GM19468 (cell line): ENCODE data around the gene CBFB.

Experiments
- ATAC-seq: cut with Tn5 transposase; IDR thresholded peaks from one replicate; pipeline ENCODE4 v1.9.1; 2021; ENCODE audit warnings: mild to moderate bottlenecking, moderate library complexity, moderate number of reproducible peaks; ENCODE audit not compliant: unreplicated experiment; ENCODE audit errors: extremely low read depth

Gene CBFB

DNA sequence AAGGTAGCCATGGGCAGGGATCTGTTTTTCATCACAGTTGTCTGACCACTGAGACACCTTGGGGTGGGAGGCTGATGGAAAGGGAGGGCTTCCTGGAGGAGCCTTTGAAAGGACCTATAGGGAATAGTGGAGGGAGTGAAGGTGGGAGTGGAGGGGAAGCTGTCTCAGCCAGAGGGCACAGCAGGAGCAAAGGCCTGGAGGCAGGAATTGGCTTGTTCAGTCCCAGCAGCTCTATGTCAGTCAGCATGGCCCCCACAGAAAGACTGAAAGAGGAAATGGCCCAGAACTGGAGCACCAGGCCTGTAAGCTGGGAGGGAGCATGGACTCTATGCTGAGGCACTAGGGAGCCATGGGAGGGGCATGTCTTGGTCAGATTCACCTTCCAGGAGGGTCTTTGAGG is 12.8 kb upstream of the CBFB start:
- ATAC-seq, result no peak

DNA sequence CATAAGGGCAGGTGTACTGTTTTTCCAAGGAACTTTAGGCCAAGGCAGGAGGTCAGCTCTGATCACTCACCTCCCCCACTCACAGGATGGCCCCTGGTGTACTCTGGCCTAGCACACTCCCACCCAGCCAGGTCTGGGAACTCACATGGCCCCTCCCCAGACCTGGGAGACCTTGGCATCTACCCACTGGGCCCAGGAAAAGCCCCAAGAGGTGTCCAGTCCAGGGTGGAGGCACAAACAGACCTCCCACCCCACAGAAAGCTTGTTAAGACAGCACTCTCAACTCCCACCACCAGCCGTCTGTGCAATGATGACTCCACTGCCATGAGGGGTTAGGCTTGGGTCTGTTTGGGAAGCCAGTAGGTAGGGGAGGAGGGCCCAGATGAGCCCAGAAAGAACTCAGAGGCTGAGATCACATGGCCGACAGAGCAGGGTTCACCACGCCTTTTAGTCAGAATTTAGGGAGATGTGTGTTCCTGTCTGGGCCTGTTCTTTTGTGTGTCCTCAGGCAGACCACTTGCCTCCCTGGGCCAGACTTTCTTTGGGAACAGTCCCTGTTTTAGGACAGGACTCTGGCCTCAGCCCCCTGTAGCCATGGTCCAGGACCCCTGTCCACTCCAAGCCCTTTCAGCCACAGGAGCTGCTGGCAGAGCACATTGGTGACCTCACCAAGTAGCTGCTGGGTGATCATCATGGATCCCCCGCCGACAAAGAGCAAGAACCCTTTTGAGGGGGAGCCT is 12.1 kb upstream of the CBFB start:
- no peak for ATAC-seq

DNA sequence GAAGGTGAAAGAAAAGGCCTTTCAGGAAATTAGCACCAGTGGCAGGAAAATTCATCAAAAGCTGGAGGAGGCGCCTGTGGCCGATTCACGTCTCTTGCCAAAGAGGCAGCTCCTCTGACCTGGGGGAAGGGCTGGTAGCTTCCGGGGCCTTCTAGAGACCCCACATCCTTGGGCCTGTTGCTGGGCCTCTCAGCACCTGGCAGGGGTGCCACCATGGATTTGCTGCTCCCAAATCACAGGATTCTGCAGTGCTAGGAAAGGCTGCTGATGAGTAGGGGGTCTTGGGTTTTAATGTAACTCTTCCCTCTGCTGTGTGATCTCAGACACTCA is 11.6 kb upstream of the CBFB start:
- no peak for ATAC-seq

DNA sequence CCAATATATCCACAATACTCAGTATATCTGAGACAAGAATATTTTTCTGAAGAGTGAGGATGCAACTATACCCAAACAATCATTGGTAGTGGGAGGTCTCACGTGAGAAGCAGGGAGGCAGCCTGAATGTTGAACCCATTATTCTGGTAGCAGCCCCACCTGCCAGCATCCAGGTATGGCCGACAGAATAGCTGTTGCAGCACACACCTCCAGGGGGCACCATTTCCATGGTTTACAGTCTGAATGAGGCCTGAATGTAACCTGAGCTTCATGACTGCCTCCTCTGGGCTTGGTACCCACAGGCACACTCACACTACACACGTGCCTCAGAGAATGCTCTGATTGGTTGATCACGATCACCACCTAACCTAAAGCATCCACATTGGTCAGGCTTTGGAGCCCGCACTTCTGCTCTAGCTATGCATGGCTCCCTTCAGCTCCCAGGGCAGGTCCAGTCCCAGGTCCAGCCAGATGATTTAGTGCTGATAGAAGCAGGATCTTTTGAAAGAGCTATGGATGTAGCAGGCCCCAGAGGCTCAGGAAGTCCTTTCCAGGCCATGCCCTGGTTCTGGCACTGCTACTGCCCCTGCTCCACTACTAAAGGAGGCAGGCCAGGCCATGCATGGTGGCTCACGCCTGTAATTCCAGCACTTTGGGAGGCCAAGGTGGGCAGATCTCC is 11.0 kb upstream of the CBFB start:
- peak; percentile 98 for ATAC-seq

DNA sequence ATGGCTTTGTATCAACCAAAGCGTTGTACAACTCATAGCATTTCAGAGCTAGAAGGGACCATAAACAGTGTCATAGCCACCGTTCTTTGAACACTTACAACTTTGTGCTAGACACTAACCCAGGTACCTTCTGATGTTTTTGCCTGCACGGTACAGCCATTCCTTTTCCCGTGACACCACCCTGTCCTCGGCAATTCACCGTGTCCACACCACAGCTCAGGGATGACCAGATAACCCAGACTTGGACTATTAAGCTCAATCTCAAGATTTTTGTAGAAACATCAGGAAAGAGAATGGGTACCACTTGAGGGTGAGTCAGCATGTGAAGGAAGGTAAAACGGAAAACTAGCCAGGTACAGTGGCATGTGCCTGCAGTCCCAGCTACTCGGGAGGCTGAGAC is 9.8 kb upstream of the CBFB start:
- ATAC-seq, result no peak

DNA sequence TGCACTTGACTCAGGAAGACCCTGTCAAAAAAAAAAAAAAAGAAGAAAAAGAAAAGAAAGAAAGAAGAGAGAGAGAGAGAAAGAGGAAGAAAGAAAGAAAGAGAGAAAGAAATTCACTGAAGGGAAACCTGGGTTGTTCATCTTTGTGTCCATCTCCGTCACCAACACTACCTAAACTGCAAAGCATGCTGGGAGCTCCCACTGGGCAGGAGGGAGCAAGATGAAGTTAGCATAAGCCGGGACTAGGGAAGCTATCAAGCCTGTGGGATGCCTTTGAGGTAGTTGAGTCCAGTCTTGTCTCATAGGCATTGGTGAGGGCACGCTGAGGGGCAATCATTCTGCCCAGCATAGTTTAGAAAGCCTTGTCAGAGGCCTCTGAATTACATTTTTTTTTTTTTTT is 7.6 kb upstream of the CBFB start:
- ATAC-seq, result no peak

DNA sequence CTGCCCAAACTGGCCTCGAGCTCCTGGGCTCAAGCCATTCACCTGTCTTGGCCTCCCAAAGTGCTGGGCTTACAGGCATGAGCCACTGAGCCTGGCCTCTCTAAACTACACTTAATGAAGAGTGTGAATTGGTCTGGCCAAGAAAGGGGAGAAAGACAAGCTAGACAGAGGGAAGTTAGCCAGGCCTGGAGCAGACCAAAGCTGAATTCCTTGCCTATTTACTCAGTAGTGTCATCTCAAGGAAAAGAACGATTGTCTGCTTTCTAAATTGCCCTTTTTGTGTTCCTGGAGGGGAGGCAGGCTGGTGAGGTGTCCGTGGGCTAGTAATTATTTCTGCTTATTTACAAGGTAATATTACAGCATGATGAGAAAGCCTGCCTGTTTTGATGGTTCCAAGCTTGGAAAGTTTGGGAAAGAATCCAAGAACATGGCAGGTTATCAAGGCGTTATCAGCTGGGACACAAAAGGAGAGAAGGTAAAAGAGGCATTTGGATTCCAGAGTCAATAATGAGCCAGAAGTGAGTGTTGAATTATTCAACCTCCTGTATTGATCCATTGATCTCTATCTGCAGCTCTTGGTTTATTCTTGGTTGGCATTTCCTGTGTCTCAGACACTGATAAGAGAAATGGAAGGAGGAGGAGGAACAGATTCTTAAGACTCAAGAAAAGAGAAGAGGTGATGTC is 6.3 kb upstream of the CBFB start:
- no peak for ATAC-seq

DNA sequence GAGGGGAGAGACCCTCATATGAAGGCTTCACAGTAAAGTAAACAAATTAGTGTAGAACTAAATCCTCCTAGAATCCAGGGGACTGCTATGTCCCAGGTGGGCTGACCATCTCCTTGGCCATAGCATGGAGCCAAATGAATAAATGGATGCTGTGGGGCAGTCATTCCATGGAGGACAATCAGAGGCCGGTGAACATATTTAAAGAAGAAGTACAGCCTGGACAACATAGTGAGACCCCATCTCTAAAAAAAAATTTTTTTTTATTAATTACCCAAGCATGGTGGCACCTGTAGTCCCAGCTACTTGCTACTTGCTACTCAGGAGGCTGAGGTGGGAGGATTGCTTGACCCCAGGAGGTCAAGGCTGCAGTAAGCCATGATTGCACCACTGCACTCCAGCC is 5.3 kb upstream of the CBFB start:
- no peak for ATAC-seq

DNA sequence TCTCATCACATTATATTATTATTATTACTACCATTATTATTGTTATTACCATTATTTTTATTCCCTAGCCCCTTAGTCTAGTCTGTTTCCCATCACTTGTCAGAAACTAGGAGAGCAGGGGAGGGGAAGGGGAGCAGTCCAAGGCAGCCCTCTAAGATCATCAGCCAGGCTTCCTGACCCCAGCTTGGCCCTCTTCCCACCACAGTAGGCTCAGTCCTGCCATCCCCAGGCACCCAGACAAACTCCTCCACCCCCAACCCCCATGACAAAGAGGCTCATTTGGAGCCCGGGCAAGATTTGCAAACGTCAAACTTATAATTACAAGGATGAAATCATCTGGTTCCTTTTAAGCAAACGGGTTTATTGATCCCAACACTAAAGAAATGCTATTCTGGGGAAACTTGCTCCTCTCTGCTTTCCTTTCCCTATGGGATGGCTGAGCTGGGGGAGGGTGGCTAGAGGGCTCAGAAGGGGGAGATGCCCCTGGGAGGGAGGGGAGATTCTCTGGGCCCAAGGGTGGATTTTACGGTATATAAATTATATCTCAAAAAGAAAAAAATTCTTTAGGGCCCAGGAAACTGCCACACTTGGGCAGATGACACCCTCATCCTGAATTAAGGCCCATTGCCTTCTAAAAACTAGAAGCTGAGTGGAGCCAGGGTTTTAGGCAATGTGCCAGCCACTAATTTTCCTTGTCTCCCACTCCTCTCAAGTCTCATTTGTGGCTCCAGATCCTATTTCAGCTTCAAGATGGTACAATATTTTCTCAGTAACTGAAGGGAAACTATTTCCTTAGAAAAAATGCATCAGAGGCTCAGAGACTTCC is 4.4 kb upstream of the CBFB start:
- ATAC-seq, result no peak

DNA sequence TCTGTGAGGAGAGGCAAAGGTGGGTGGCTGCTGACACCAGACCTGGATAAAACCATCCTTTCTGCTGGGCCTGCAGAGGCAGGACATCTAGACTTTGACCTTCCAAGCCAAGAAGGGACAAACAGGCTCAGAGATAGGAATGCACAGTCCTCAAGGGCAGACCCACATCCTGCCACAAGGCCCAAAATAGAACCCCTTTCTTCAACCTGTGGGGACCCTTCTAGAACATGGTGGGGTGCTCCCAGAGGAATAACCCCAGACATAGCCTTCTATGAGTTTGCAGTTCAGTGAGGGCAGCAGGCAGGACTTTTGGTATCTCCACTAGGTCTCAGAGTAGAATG is 3.8 kb upstream of the CBFB start:
- ATAC-seq, result no peak

DNA sequence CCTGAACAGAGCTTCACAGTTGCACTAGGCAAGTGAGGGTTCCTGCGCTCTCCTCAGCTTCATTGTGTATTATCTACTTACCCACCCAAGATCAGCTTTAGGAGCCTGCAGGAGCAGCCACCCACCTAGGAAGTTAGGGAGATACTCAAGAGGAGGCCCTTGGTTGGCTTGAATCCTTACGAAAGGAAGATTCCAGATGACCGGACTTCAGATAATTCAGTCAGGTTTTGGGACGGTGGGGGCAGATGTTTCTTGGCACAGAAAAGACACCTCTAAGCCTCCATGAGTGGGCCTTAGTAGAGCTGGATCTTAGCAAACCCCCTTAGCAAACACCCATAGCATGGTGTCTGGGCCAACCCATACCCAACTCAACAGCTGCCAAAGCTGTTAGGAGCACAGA is 2.4 kb upstream of the CBFB start:
- no peak for ATAC-seq

DNA sequence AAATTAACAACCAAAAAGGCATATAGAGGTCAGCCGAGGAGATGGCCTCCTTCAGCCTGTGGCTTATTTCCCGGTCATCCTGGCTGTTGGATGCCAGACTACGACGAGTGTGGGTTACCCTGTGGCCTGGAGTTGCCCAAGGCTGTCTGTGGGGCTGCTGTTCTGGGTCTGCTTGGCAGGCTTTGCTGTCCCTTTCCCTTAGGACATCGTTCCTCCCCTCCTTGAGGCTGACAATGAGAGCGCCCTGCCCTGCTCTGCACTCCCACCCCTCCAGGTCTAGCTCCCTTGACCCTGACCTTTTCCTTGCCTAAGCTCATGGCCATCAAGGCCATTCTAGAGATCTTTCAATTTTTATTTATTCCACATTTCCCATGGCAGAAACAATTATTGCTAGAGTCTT is 1.9 kb upstream of the CBFB start:
- no peak for ATAC-seq

DNA sequence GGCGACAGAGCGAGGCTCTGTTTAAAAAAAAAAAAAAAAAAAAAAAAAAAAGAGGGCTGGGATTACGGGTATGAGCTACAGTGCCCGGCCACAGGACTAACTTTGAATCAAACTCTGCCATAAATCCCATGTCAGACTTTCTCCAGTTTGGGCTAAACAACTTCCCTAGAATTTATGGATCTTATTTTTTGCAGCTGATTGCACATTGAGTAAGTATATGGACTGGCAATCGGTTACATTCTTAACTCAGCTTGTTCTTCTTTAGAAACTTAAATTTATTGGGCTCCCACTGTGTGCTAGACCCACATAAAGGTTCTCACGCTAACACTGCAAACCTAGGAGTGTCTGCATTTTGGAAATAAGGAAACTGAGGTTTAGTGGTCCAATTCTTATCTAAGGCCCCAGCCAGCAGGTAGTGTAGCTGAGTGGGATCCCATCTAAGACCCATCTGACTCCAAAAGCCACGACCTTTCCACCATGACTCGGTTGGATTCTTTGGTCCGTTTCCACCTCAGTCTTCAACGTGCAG is 718 bp upstream of the CBFB start:
- no peak for ATAC-seq

DNA sequence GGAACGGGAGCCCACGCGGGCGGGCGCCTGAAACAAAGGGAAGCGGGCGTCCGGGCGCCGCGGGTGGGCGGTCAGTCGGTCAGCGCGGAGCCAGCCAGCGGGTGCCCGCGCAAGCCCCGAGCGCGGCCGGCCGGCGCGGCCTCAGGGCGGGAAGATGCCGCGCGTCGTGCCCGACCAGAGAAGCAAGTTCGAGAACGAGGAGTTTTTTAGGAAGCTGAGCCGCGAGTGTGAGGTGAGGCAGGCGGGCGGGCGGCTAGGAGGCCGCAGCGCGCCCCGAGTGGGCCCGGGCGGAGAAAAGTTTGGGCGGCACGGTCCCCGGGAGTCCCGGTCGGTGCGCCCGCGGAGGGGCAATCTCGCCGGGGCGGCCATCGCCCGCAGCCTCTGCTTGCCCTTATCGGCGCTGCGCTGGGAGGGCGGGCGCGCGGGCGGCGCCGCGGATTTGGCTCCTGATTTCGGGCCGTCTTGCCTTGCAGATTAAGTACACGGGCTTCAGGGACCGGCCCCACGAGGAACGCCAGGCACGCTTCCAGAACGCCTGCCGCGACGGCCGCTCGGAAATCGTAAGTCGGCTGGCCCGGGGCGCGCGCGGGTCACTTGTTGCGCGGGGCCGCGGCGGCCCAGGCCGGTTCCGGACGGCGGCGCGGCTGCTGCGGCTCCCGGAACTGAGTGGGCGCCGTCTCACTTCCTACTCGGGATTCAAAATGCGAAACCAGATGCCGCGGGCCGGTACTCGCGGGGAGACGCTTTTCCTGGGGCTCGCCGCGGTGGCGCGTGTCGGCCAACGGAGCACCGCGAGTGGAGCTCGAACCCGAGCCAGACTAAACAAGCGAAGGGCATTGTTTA is 526 bp downstream of the CBFB start:
- peak; percentile 8 for ATAC-seq

DNA sequence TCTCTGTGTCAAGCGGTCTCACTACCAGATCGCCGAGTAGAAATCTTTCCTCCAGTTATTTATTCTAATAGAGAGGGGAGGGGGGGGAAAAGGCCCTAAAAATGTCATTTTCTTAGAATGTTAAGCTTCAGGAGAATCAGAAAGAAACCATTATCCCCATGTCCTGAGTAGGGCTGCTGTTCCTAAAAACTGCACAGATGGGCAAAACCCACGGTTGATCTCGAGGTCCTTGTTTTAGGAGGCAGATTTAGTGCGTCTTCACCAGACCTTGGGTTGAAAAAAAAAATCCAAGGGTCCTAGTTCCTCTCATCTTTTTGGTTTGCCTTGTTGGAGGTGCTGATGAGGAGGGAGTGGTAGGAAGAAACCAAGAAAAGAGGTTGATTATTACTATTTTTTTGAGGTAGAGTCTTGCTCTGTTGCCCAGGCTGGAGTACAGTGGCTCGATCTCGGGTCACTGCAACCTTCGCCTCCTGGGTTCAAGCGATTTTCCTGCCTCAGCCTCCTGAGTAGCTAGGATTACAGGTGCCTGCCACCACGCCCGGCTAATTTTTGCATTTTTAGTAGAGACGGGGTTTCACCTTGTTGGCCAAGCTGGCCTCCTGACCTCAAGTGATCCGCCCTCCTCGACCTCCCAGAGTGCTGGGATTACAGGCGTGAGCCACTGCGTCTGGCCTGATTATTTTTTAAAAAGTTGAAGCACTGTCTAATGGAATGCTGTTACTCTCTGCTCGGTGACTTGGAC is 1.4 kb downstream of the CBFB start:
- ATAC-seq, result no peak

DNA sequence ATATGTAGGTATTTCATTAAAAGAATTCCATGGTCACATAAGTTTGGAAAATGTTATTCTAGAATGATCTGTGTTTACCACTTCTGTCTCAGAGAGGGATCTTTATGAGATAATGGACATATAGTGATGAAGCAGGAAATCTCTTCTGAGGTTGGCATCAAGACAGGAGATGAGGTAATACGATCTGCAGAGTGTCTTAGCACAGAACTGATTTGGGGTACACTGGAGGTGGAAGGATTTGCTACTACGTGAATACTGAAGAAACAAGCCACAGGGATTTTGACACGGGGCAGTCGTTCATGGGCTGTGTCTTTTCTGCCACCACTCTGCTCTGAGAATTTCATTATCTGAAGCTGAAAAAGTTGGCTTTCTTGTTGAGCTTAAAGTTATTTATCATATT is 5.5 kb downstream of the CBFB start:
- ATAC-seq, result no peak

DNA sequence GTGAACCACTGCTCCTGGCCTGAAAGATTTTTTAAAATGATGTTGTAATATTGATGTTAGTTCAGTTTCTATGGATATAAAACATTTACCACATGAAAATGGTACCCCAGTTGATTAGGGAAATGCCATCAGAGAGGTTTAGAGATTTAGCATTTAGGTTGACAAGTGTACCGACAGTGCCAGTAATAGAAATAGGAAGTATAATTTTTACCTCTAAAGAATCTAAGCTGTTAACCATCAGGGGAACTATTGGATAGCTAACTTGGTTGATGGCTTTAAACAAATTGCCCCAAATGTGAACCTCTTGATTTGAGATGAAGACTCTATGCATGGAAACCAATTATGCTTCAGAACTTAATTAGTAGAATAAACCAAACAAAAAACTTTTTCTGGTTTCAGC is 6.4 kb downstream of the CBFB start:
- ATAC-seq, result no peak

DNA sequence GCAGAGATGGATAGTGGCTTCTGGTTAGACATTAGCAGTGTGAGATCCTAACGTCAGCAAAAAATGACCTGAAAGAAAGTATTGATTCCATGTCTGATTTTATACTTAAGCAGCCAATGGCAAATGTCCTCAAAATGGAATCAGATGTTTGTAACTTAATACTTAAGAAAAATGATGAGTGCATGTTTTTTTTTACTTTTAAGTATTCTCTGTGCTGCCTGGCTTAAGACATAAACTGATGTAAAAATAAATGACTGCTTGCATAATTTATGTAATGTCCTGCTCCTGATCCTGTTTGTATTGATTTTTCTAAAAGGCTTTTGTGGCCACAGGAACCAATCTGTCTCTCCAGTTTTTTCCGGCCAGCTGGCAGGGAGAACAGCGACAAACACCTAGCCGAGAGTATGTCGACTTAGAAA is 7.4 kb downstream of the CBFB start:
- ATAC-seq, result no peak
